NCI-H2107 treated with DMSO at 0.1 percent for 48 hours (cell line): ENCODE results near the gene POLA2.
"Not testable (repeated sequence)": the region's sequence is repeated elsewhere in the genome, so short reads cannot be mapped to it uniquely, and the experiment has no call there.

Experiments
- DNase-seq: peaks from one replicate; lab custom pipeline; 2025; ENCODE audit not compliant: unreplicated experiment; lab: John Stamatoyannopoulos, UW

The POLA2 gene

GRCh38 chr11:65261591-65262380, at the start of gene POLA2:
Gene POLA2 (plus strand): TSS chr11:65261962. CDS start chr11:65262293, 331 bp downstream.
- peak; percentile 84 for DNase-seq

GRCh38 chr11:65212226-65212801, 49.4 kb upstream of the POLA2 start:
- DNase-seq = peak; percentile 48

GRCh38 chr11:65213322-65214211, 48.2 kb upstream of the POLA2 start:
- DNase-seq = peak; percentile 65

- no peak for DNase-seq
Measured at GRCh38 chr11:65214212-65214845, 47.4 kb upstream of the POLA2 start.

- no peak for DNase-seq
Measured at GRCh38 chr11:65215441-65216076, 46.2 kb upstream of the POLA2 start.

GRCh38 chr11:65216830-65217229, 44.9 kb upstream of the POLA2 start:
- DNase-seq = no peak

GRCh38 chr11:65217441-65218423, 44.0 kb upstream of the POLA2 start:
- no peak for DNase-seq

- no peak for DNase-seq
Measured at GRCh38 chr11:65218446-65218845, 43.3 kb upstream of the POLA2 start.

- DNase-seq = no peak
Measured at GRCh38 chr11:65219930-65220213, 41.9 kb upstream of the POLA2 start.

GRCh38 chr11:65221026-65221425, 40.7 kb upstream of the POLA2 start:
- no peak for DNase-seq

GRCh38 chr11:65223011-65223410, 38.8 kb upstream of the POLA2 start:
- no peak for DNase-seq

GRCh38 chr11:65224930-65225278, 36.9 kb upstream of the POLA2 start:
- DNase-seq = no peak

- no peak for DNase-seq
Measured at GRCh38 chr11:65225279-65226102, 36.3 kb upstream of the POLA2 start.

- no peak for DNase-seq
Measured at GRCh38 chr11:65226103-65226442, 35.7 kb upstream of the POLA2 start.

- DNase-seq = no peak
Measured at GRCh38 chr11:65227879-65228278, 33.9 kb upstream of the POLA2 start.

GRCh38 chr11:65236194-65237059, 25.3 kb upstream of the POLA2 start:
- DNase-seq = no peak

GRCh38 chr11:65238302-65238701, 23.5 kb upstream of the POLA2 start:
- not testable (repeated sequence) for DNase-seq

GRCh38 chr11:65241134-65241533, 20.6 kb upstream of the POLA2 start:
- DNase-seq = no peak
